ENCODE data around the gene LRATD1.

- TF ChIP-seq YY1 (IDR thresholded peaks at IDR 0.05; ENCODE audit: low read depth, low read length) (no peak), GABPA (IDR thresholded peaks at IDR 0.05; ENCODE audit: low read depth) (no peak), SMARCA5 (IDR thresholded peaks at IDR 0.05) (no peak), JUND (IDR thresholded peaks at IDR 0.05; ENCODE audit: low read depth, low read length) (no peak), ZNF24 (IDR thresholded peaks at IDR 0.05) (no peak)
- TF ChIP-seq, protein P1, sequence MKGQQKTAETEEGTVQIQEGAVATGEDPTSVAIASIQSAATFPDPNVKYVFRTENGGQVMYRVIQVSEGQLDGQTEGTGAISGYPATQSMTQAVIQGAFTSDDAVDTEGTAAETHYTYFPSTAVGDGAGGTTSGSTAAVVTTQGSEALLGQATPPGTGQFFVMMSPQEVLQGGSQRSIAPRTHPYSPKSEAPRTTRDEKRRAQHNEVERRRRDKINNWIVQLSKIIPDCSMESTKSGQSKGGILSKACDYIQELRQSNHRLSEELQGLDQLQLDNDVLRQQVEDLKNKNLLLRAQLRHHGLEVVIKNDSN (IDR thresholded peaks at IDR 0.05; ENCODE audit: borderline replicate concordance, extremely low read length, insufficient read depth, low read depth, low read length): no peak
- TF ChIP-seq, protein P2, sequence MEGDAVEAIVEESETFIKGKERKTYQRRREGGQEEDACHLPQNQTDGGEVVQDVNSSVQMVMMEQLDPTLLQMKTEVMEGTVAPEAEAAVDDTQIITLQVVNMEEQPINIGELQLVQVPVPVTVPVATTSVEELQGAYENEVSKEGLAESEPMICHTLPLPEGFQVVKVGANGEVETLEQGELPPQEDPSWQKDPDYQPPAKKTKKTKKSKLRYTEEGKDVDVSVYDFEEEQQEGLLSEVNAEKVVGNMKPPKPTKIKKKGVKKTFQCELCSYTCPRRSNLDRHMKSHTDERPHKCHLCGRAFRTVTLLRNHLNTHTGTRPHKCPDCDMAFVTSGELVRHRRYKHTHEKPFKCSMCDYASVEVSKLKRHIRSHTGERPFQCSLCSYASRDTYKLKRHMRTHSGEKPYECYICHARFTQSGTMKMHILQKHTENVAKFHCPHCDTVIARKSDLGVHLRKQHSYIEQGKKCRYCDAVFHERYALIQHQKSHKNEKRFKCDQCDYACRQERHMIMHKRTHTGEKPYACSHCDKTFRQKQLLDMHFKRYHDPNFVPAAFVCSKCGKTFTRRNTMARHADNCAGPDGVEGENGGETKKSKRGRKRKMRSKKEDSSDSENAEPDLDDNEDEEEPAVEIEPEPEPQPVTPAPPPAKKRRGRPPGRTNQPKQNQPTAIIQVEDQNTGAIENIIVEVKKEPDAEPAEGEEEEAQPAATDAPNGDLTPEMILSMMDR (IDR thresholded peaks at IDR 0.05 in 2 of 3, conservative IDR thresholded peaks at IDR 0.05 in 1 of 3; ENCODE audit: control insufficient read depth in 2 of 3, extremely low read depth in 1 of 3, insufficient read depth in 1 of 3, low read depth in 3 of 3, low read length in 3 of 3): no peak
Observed at GRCh38 chr2:14621114-14621513, 11.4 kb upstream of the LRATD1 start.
